Endothelial cell of umbilical vein (primary cell): ENCODE measurements around the gene LAMP5.

Source experiments
- CTCF ChIP-seq, 2 donors: IDR thresholded peaks; 1 replicate in 1 of 2; 2 replicates in 1 of 2; pipeline ENCODE4 v1.5.1; 2011; ENCODE audit warnings: low read length in 2 of 2, mild to moderate bottlenecking in 2 of 2, moderate library complexity in 2 of 2, control low read depth in 1 of 2, inconsistent platforms in 1 of 2, low read depth in 1 of 2; ENCODE audit not compliant: insufficient read depth in 1 of 2; ENCODE audit errors: extremely low read depth in 1 of 2
- EZH2 ChIP-seq: IDR thresholded peaks from 2 replicates; pipeline ENCODE4 v1.6.1; 2012; ENCODE audit warnings: borderline replicate concordance, low read depth, mild to moderate bottlenecking, moderate library complexity, low read length, inconsistent platforms; ENCODE audit not compliant: severe bottlenecking
- FOS ChIP-seq: IDR thresholded peaks from 2 replicates; pipeline ENCODE4 v1.6.1; 2011; ENCODE audit warnings: mild to moderate bottlenecking, low read length, moderate library complexity, borderline replicate concordance; ENCODE audit not compliant: insufficient read depth
- JUN ChIP-seq: IDR thresholded peaks from 2 replicates; pipeline ENCODE4 v1.6.1; 2011; ENCODE audit warnings: borderline replicate concordance, low read depth; ENCODE audit not compliant: insufficient read length, insufficient read depth
- MYC ChIP-seq: IDR thresholded peaks from one replicate; pipeline ENCODE4 v1.6.1; 2011; ENCODE audit warnings: mild to moderate bottlenecking, low read depth, low read length
- POLR2A ChIP-seq: IDR thresholded peaks from 2 replicates; pipeline ENCODE4 v1.6.1; 2012; ENCODE audit warnings: low read depth, mild to moderate bottlenecking, control low read depth, low read length
- POLR2AphosphoS5 ChIP-seq: IDR thresholded peaks from 2 replicates; pipeline ENCODE4 v1.6.1; 2012; ENCODE audit warnings: low read depth, mild to moderate bottlenecking, control low read depth, low read length, moderate library complexity; ENCODE audit not compliant: insufficient read depth
- TF ChIP-seq, protein P1 (sequence below): IDR thresholded peaks from 2 replicates; pipeline ENCODE4 v1.6.1; 2011; ENCODE audit not compliant: insufficient read depth, insufficient read length

- no peak for TF ChIP-seq CTCF (IDR thresholded peaks at IDR 0.05; ENCODE audit: extremely low read depth in 1 of 2, insufficient read depth in 1 of 2, low read depth in 1 of 2, low read length in 2 of 2)
- no peak for TF ChIP-seq POLR2A
- TF ChIP-seq, protein P1, sequence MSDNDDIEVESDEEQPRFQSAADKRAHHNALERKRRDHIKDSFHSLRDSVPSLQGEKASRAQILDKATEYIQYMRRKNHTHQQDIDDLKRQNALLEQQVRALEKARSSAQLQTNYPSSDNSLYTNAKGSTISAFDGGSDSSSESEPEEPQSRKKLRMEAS = no peak
- TF ChIP-seq JUN = no peak
- TF ChIP-seq POLR2AphosphoS5 = no peak
- no peak for TF ChIP-seq MYC
- no peak for TF ChIP-seq FOS
- TF ChIP-seq EZH2 = no peak
These were observed 37.6 kb downstream of the LAMP5 start for GRCh38 chr20:9551808-9552550.
